Upper lobe of left lung (tissue), 4 donors: ENCODE results near the gene UVSSA.

Experiments used
- CTCF ChIP-seq, 6 experiments: fragments of 450-650 bp in 4 of 6; fragments of 200-600 bp in 2 of 6; sonication (generic) in 2 of 6; IDR thresholded peaks; one replicate each; pipeline ENCODE4 v1.5.1; 2016 to 2019; ENCODE audit warnings: antibody characterized with exemption in 6 of 6
- EP300 ChIP-seq, 4 donors: sonication (generic); formaldehyde crosslinking; IDR thresholded peaks; one replicate each; pipeline ENCODE4 v1.5.1; 2017; ENCODE audit warnings: antibody characterized with exemption in 4 of 4, control low read depth in 2 of 4
- POLR2A ChIP-seq, 4 donors: fragments of 450-650 bp; IDR thresholded peaks; one replicate each; pipeline ENCODE4 v1.5.1; 2016 to 2017; ENCODE audit warnings: antibody characterized with exemption in 4 of 4, mild to moderate bottlenecking in 2 of 4

DNA sequence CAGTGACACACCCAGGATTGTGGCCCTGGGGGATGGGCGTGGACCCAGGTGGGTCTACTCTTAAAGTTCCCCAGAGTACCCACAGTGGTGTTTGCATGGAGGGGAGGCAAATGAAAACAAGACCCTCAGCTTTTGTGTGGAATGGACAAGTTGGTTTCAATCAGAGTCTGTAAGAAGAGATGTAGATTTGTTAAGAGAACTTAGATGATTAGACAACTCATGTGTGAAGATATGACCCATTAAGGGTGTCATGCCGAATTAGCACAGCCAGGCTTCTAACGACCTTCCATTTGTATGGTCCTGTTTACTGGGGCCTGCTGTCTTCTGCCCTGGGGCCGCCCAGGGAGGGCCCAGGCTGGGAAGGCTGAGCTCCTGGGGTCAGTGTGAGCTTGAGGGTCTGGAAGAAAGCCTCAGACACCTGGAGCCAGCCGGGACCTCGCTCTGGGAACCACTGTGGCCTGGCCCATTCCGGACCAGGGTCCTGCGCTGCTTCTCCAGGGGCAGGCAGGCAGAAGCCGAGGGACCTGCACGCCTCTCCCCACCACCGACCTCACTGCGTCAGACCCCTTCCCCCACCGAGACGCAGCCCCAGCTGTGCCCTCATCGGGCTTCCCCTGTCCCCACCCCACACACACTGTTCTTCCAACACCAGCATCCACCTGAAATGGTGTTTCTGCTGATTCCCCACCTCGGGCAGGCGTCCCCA, 20.4 kb downstream of the UVSSA start:
- no peak for TF ChIP-seq CTCF (IDR thresholded peaks at IDR 0.05)
- no peak for TF ChIP-seq EP300 (IDR thresholded peaks at IDR 0.05)
- no peak for TF ChIP-seq POLR2A (IDR thresholded peaks at IDR 0.05)
